KOPT-K1 (cell line): ENCODE measurements around the gene PNMA6E.

ENCODE experiments used
- H3K27ac ChIP-seq: fragments of 200-600 bp; sonication (generic); 2 replicates; pipeline ENCODE4 v1.5.1; 2016; ENCODE audit warnings: antibody characterized with exemption, mild to moderate bottlenecking, low read depth, low read length; ENCODE audit not compliant: poor library complexity, severe bottlenecking
- H3K36me3 ChIP-seq: fragments of 200-600 bp; sonication (generic); 2 replicates; pipeline ENCODE4 v1.5.1; 2017; ENCODE audit warnings: antibody characterized with exemption, mild to moderate bottlenecking, low read length, moderate library complexity; ENCODE audit not compliant: insufficient read depth
- H3K9me3 ChIP-seq: fragments of 200-600 bp; sonication (generic); 2 replicates; pipeline ENCODE4 v1.5.1; 2017; ENCODE audit warnings: antibody characterized with exemption, low read length, mild to moderate bottlenecking; ENCODE audit not compliant: insufficient read depth, poor library complexity, severe bottlenecking

The PNMA6E gene

DNA sequence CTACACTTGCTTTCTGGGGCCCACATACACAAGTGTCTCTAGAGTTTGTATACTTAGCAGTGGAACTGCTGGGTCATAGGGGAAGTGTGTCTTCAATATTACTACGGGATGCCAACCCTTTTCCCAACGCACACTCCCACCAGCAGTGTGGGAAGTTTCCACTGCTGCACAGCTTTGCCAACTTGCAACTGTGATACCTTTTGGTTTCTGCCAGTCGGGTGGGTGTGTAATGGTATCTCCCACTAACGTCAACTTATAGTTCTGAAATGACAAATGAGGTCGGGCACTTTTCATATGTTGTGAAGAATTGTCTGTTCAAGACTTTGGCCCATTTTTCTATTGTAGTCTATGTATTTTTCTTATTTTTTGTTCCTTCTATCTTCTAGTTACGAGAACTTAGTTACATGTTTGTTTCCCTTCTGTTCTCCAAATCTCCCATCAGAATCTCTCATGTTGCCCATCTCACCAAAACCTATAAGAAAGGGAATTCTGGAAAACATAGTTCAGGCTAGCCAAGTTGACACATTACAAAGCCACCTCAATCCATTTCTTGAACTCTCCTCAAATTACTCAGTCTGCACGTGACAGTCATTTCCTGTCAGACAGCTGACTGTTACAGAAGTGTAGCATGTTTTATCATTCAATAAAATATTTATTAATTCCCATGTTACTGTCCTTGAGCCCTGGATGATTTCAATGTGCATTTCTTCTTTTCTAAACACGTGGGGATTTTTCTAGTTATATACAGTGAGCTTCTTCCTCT, 30.7 kb downstream of the PNMA6E start:
- H3K9me3 ChIP-seq: no peaks in the 10 kb centered on the region
- H3K36me3 ChIP-seq: no peaks in the 10 kb centered on the region
- no peak overlapping the region for H3K27ac ChIP-seq

DNA sequence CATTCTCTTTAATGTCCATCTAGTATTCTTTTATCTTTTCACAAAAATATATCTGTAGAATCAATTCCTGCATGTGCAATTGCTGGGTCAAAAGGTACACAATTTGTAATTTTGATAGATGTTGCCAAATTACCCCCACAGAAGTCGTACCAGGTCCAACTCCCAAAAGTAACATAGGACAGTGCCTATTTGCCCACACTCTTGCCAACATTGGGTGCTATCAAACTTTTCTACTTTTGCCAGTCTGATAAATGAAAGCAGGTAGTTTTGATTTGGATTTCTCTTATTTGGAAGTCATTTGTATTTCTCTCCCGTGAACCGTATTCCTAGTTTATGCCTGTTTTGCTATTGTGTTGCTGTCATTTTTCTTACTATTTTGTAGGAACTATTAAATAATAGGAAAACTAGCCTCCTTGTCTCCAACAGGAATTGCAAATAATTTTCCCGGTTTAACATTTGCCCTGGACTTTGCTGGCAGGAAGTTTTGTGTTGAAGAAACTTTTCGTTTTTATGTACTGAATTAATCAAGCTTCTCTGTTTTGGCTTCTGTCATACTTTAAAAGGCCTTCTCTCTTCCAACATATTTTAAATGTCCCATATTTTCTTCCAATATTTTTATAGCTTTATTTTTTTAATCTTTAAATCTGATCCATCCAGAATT, 34.1 kb downstream of the PNMA6E start:
- Histone ChIP-seq H3K27ac (no peak overlapping the region), H3K36me3 (no peaks in the 10 kb centered on the region), H3K9me3 (no peaks in the 10 kb centered on the region)

DNA sequence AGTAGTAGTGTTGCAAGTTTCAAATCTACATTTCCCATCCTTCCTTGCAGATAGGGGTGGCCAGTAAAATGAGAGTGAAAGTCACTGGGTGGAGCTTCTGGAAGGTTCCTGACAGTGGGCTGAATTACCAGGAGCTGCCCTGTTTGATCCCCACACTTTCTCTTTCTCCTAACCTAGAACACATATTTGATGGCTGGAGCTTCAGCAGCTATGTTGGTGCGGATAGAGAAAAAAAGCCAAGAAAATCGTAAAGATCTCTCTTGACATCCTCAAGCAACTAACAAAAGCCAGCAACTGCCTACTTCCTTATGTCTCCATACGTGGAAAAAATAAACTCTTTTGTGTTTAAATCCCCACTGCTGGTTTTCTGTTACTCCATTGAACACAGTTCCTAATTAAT, 35.0 kb downstream of the PNMA6E start:
- H3K36me3 ChIP-seq: no peaks in the 10 kb centered on the region
- H3K27ac ChIP-seq: no peak overlapping the region
- H3K9me3 ChIP-seq: no peaks in the 10 kb centered on the region

DNA sequence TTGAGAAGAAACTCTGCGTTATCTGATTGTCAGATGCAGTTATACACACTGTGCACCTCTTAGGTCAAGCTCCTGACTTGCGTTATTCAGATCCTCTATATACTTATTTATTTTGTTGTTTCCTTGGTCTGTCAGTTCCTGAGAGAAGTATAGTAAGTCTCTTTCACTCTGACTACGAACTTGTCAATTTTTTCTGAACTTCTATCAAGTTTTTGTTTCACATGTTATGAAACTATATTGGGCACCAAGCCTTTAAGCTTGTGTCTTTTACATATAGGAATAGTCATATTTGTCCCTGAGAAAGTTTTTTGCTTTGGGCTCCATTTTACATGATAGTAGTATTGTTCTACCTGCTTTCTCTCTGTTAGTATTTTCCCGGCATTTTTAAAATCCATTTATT, 35.5 kb downstream of the PNMA6E start:
- no peaks in the 10 kb centered on the region for H3K36me3 ChIP-seq
- no peak overlapping the region for H3K27ac ChIP-seq
- no peaks in the 10 kb centered on the region for H3K9me3 ChIP-seq

DNA sequence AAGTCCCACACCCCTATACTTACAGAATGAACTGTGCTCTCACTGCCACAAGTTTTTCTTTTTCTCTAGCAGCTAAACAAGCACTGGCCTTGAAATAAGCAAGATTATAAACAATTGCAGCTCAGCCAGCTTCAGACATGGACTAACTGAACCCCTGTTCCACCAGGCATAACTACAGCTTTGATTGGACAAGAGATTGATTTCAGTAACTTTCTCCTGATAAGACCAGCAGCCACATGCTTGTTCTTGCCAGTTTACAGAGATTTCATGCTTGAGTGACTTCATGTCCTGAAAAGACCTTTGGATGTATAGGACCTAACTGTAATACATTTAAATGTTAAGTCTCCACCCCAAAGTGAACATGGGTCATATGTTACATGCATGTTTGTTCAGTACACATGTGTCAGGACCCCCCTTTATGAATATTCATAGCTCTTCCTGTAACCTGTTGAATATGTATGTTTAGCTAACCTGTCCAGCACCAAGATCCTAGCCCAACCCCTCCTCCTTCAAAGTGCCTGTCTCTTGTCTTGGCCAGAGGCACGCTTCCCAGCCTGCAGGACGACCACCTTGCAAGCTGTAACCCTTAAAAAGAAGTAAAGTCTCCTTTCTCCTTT, 39.3 kb downstream of the PNMA6E start:
- Histone ChIP-seq H3K27ac (no peak overlapping the region), H3K36me3 (no peaks in the 10 kb centered on the region), H3K9me3 (peaks cover 21% of the 10 kb centered on the region)

DNA sequence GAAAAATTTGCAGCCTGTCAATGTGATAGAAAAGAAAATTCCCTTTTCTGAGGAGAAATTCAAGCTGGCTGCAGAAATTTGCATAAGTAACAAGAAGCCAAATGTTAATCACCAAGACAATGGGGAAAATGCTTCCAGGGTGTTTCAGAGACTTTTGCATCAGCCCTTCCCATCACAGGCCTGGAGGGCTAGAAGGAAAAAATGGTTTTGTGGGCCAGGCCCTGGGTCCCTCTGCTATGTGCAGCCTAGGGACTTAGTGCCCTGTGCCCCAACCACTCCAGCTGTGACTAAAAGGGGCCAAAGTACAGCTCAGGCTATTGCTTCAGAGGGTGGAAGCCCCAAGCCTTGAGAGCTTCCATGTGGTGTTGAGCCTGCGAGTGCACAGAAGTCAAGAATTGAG, 43.3 kb downstream of the PNMA6E start:
- no peak overlapping the region for H3K27ac ChIP-seq
- no peaks in the 10 kb centered on the region for H3K36me3 ChIP-seq
- peaks cover 27% of the 10 kb centered on the region for H3K9me3 ChIP-seq

DNA sequence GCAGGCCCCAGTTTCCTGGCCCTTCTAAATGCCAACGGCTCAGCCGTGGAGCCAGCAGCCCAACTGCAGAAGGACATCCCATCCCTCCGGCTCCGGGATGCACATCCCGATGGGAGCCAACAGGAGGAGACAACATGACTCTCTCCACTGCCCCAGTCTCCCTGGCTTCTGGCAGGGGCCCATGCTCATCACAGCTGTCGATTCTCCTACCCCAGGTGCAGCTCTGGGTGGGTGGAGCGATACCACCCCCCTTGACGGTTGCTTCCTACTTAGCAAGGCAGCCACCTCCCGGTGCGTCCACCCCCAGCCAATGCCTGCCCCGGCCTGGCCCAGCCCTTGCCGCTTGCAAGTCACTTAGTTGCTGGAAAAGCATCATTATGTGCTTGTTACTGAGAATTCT, 47.7 kb downstream of the PNMA6E start:
- Histone ChIP-seq H3K9me3 (peaks cover 14% of the 10 kb centered on the region), H3K36me3 (peaks cover 19% of the 10 kb centered on the region), H3K27ac (no peak overlapping the region)

DNA sequence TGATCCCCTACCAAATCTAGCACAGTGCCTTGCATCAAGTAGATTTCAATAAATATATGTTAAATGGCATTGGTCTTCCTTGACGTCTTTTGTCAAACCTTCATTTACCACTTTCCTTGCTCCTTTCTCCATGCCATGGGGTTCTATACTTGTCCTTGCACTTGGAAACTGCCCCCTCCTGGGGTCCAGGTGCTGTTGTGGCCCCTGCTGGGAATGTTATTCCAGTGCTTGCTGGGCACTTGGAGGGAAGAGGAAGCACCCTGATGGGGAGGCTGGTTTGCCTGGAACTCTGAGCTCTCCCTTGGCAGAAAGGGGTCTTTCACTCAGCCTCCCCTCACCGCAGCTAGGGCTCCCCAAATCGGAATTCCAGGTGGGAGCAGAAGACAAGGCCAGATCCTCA, 48.3 kb downstream of the PNMA6E start:
- H3K27ac ChIP-seq: no peak overlapping the region
- H3K9me3 ChIP-seq: peaks cover 8% of the 10 kb centered on the region
- H3K36me3 ChIP-seq: peaks cover 23% of the 10 kb centered on the region

DNA sequence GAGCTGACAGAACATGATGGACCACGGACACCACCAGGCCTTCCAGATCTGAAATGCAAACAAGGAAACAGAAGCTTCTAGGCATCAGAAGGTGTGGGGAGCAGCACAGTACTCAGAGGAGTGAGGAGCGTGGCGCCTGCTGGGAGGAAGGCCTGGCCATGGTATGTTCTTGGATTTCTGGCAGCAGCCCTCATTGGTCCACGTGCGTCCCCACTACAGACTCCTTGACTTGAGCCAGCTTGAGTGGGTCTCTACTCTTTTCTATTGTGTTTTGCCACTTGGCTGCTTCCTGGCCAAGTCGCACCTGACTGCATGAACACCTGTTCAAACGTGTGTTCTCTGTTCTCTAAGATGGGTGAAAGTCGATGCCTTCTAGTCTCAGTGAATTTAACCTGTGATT, 49.2 kb downstream of the PNMA6E start:
- H3K9me3 ChIP-seq: peaks cover 6% of the 10 kb centered on the region
- H3K36me3 ChIP-seq: peaks cover 32% of the 10 kb centered on the region
- H3K27ac ChIP-seq: no peak overlapping the region

DNA sequence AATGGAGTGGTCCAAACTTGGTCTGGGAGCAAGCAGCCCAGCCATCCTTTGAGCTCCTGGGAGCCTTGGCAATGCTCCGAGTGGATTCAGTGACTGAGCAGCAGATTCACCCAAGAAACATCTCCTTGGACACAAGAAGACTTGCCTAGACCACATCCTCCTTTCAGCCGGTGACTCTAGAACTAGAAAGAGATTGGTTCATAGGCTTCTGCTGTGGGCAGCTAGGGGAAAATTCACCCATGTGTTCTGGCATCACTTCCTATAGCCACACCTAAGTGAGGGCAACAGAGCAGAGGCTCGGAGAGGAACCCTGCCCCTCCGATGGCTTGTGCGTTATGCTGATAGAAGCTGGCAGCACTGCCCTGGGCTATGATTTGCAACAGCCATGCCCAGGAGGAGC, 51.2 kb downstream of the PNMA6E start:
- no peak overlapping the region for H3K27ac ChIP-seq
- no peaks in the 10 kb centered on the region for H3K9me3 ChIP-seq
- peaks cover 51% of the 10 kb centered on the region for H3K36me3 ChIP-seq

DNA sequence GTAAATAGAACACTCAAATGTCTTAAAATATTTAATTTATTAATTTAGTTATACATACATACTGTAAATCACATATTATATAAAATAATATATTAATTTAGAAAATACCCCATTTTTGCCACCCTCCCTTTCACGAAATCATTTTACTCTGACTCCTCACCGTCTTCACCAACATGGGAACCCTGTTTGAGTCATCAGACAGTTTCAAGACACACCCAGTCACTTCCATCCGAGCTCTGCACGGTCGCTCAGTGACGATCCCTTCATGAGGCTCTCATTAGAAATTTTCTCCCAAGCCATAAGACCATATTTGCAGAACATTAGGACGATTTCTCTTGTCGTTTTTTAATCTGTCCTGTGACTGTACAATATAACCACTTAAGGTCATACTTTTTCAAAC, 52.7 kb downstream of the PNMA6E start:
- H3K9me3 ChIP-seq: no peaks in the 10 kb centered on the region
- no peak overlapping the region for H3K27ac ChIP-seq
- H3K36me3 ChIP-seq: peaks cover 65% of the 10 kb centered on the region

DNA sequence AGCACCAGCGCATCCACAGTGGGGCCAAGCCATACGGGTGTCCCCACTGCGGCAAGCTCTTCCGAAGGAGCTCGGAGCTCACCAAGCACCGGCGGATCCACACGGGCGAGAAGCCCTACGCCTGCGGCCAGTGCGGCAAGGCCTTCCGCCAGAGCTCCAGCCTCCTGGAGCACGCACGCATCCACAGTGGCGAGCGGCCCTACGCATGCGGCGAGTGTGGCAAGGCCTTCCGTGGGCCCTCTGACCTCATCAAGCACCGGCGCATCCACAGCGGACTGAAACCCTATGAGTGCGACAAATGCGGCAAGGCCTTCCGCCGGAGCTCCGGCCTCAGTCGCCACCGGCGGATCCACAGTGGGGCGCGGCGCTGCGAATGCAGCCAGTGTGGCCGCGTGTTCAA, 53.6 kb downstream of the PNMA6E start:
- Histone ChIP-seq H3K36me3 (peaks cover 65% of the 10 kb centered on the region), H3K9me3 (no peaks in the 10 kb centered on the region), H3K27ac (no peak overlapping the region)
